LHCN-M2 (cell line): Measurements from ENCODE around the gene INPP5D. TPM values are rescaled to one million over a fixed set of nuclear protein-coding genes. Genes with fewer than 3 reads are reported as not detected.
"Not testable (repeated sequence)": the region's sequence is repeated elsewhere in the genome, so short reads cannot be mapped to it uniquely, and the experiment has no call there.

Experiments used
- DNase-seq: peaks from one replicate; pipeline ENCODE4 v3.0.0-alpha.2; 2012; ENCODE audit warnings: low read depth
- total RNA-seq: library from RNA; depleted of rRNA; stranded (reverse); fragments of >200 nt; gene quantifications from 2 replicates; pipeline ENCODE4 v1.2.3, GENCODE V29; 2014

Gene INPP5D
- total RNA-seq, 1 experiment from 2014 or later: 0.34 TPM

DNA sequence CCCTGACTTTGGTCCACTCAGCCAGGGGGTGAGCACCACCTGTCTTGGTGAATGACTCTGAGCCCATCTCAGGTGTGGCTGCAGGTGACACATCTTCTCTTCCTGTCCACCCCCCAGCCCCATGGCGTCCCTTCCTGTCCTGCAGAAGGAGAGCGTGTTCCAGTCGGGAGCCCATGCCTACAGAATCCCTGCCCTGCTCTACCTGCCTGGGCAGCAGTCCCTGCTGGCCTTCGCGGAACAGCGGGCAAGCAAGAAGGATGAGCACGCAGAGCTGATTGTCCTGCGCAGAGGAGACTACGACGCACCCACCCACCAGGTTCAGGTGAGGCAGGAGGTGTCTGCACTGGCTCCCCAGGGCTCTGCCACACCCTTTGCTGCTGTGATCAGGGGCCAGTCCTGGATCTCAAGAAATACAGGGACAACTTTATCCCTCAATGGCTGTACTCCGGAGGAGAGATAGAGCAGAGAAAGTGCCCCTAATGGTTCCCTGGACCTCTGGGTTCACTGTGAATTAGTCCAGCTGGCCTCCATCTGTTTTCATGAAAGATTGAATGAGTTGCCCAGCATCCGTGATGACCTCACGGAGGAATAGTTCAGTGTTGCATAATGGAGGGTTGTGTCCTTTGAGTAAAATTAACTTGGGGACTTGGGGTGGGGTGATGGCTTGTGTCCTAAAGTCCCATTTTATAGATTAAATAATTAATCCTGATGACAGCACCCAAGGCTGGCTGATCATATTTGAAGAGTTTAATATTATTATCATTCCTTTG is 27.4 kb upstream of the INPP5D start, which contains the start of gene NEU2:
Gene NEU2, plus strand, starts transcription at position 122 of the 770 bp plus-strand sequence. Its CDS starts 0 bp downstream, at position 122.
- no peak for DNase-seq

DNA sequence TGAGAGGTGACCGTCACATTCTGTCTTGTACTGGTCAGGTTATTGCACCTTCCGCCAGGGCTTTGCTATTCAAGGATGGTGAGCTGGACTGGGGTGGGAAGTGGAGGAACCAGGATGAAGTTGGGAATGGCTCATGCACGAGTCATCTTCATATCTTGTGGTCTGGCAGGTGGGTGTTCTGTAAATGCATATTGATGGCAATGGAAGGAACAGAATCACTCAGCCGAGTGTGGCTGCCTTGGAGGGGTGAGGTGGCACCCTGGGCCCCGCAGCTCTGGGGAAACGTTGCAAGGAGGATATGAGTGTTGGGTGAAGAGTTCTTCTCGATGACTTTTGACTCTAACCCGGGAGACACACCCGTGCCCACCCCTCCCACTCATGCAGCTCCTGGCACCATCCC is 26.5 kb upstream of the INPP5D start:
- peak; percentile 50 for DNase-seq

- no peak for DNase-seq
Measured at GRCh38 chr2:233034091-233034882, 25.9 kb upstream of the INPP5D start.

DNA sequence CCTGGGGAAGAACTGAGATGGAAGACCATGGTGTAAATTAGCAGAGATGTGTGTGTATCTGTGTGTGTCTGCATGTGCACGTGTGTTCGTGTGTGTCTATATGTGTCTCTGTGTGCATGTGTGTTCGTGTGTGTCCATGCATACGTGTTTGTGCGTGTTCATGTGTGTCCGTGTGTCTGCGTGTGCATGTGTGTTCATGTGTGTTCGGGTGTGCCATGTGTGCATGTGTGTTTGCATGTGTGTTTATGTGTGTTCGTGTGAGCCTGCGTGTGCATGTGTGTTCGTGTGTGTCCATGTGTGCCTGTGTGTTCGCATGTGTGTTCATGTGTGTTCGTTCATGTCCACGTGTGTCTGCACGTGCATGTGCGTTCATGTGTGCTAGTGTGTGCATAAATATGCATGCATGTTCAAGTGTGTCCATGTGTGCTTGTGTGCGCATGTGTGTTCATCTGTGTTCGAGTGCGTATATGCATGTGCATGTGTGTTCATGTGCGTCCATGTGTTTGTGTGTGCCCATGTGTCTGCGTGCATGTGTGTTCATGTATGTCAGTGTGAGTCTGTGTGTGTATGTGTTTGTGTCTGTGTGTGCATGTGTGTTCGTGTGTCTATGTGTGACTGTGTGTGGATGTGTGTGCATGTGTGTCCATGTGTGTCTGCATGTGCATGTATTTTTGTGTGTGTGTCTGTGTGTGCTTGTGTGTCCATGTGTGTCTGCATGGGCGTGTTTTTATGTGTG is 24.5 kb upstream of the INPP5D start:
- DNase-seq: no peak

- no peak for DNase-seq
Measured at GRCh38 chr2:233036162-233036838, 23.8 kb upstream of the INPP5D start.

GRCh38 chr2:233037078-233037477 is 23.1 kb upstream of the INPP5D start:
- peak; percentile 68 for DNase-seq

DNA sequence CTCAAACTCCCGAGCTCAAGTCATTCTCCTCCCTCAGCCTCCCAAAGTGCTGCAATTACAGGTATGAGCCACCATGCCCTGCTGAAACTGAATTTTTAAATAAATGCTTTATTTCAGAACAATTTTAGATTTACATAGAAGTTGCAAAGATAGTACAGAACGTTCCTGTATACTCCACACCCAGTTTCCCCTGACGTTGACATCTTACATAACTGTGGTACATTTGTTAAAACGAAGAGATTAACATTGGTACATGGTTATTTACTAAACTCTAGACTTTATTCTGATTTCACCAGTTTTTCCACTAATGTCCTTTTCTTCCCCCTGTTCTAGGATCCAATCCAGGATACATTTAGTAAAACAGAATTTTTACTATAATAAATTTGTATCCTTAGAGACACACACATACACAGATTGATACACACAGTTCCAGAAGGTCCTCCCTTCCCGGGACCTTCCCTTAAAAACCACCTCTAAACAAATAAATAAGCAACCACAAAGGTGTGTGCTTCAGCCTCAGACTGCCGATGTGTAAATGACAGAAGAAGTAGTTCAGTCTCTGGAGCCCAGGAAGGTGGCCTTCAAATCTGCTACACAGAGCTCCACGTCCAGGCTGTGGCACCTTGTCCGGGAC is 20.8 kb upstream of the INPP5D start:
- DNase-seq: peak; percentile 84

GRCh38 chr2:233039846-233040530 is 20.2 kb upstream of the INPP5D start:
- DNase-seq: no peak

DNA sequence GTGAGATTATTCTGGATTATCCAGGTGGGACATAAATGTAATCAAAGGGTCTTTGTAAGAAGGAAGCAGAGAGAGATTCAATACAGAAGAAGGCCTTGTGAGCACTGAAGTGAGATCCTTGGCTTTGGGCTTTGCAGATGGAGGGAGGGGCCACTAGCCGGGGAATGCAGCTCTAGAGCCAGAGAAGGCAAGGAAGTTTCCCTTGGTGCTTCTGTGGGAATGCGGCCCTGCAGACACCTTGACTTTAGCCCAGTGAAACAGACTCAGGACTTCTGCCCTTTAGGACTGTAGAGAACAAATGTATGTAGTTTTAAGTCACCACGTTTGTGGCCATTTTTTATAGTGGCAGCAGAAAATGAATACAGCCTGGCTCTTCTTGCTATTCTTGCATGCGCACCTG is 19.6 kb upstream of the INPP5D start:
- no peak for DNase-seq

- DNase-seq: no peak
Measured at GRCh38 chr2:233041722-233042323, 18.3 kb upstream of the INPP5D start.

GRCh38 chr2:233042549-233042948 is 17.6 kb upstream of the INPP5D start:
- no peak for DNase-seq

DNA sequence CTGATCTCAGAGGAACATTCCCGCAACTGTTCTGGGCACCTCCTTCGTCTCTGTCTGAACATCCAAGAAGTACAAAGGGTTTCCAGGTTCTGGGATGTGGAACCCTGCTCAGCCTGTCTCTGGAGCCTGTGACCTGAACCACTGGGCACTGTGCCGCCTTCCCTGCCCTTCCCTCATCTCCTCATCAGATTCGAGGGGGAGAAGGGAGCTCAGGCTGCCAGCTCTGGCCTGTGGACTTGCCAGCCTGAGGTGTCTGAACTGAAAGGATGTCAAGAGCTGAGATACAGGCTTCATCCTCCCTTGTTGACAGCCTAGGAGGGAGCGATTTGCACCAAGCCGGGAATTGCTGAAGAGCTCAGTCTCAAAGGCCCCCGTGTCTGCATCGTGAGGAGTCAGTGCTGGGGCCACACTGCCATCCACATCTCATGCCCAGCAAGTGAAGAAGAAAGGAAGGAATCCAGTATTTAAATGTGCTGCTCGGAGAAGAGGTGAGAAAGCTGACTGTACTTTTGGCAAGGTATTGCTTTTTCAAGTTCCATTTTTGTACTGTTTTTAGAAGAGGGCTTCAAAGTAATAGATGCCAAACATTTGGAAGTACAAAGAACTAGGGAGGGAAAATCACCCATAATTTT is 15.1 kb upstream of the INPP5D start:
- no peak for DNase-seq

- DNase-seq: no peak
Measured at GRCh38 chr2:233047206-233047605, 12.9 kb upstream of the INPP5D start.

- no peak for DNase-seq
Measured at GRCh38 chr2:233047667-233048066, 12.5 kb upstream of the INPP5D start.

DNA sequence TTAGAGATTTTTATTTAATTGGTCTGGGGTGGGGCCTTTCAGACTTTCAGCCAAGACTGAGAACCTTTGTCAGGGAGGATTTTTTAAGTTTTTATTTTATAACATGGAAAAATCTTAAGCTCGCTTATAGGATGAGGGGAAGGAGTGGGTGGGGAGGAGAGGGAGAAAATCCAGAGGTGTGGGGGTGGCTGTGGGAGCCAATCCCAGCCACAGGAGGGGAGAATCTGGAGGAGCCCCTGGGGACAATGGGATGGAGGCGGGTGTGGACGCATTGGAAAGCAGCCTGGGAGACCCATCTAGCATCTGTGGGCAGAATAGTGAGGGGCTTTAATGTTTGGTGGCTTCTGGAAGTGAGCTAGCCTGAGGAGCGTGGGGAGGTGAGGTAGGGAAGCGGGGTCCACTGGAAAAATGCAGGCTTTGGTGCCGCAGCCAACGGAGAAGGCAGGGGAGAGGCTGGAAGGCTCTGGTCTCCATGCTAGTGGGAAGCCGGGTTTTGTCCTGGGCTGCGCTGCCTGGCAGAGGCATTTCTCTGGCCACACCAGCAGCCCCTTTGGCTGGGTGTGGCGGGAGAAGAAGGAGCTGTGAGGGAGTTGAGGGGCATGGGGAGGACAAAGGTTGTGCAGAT is 11.5 kb upstream of the INPP5D start:
- no peak for DNase-seq

DNA sequence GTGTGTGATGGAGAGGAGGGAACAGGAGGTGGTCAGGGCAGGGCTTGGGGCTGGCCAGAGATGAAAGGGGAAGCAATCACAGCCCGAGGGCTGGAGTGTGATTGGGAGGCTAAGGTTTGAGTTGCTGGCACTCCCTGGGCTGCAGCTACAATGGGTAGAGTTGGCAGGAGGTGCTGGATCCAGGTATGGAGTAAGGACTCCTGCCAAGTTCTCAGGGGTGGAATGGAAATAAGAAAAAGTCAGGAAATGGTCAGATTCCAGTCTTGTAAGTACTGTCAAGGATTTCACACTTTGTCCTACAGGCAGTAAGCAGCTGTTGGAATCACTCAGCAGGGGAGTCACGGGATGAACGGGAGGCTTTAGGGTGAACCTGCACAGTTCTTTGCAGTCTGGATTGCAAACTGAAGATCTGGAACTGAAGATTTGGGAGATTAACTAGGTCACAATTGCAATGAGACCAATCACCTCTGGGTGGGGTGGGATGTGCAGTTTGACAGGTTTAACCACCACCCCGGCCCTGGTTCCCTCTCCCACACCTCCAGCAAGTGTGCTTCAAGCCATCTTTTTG is 10.9 kb upstream of the INPP5D start:
- peak; percentile 92 for DNase-seq

DNA sequence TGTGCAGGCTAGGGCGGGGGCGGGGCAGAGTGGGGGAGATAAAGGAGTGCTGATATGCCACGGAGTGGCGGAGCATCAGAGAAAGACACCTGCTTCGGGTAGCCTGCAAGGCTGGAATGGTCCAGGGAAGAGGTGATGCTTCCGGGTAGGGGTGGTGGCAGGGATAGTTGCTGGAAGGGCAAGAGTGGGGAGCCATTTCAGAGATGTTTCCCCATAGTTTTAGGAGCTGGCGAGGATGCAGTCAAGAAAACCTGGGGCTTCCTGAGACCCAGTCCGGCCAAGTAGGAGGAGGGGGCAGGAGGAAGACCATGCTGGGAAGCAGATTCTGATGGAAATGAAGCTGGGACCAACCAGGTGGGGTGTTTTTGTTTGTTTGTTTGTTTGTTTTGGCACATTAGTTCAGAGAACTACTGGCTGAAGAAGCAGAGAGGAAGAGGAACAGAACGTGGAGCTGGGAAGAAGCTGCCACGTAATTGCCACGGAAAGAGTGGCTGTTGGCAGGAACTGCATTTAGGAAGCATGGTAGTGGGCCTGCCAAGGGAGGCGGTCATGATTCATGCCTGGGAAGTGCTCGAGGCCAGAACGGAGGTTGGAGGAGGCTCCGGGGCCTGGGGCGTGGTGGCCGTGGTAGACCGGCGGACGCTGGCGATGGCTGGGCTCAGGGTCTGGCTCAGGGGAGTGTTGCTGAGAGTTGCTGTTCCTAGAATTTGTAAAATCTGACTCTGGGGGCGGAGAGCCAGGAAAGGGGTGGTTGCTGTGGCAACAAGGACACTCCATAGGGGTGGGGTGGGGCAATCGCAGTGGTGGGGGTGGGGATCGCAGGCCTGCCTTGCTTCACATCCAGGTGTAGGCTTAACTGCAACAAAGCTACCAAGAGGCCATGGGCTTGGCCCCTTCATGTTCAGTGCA is 8.6 kb upstream of the INPP5D start:
- no peak for DNase-seq

DNA sequence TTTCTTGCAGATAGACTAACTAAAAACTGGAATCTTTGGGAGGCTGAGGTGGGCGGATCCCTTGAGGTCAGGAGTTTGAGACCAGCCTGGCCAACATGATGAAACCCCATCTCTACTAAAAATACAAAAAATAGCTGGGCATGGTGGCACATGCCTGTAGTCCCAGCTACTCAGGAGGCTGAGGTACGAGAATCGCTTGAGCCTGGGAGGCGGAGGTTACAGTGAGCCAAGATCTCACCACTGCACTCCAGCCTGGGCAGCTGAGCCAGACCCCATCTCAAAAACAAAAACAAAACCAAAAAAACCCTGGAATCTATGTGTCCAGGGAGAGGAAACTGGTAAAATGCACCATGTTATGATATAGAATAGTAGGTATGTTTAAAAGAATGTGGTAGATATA is 7.6 kb upstream of the INPP5D start:
- DNase-seq: not testable (repeated sequence)
